Measurements from ENCODE around the gene ZNF658. TPM values are rescaled to one million over a fixed set of nuclear protein-coding genes. Genes with fewer than 3 reads are reported as not detected.

ZNF658 gene
- 18.3 TPM for total RNA-seq

DNA sequence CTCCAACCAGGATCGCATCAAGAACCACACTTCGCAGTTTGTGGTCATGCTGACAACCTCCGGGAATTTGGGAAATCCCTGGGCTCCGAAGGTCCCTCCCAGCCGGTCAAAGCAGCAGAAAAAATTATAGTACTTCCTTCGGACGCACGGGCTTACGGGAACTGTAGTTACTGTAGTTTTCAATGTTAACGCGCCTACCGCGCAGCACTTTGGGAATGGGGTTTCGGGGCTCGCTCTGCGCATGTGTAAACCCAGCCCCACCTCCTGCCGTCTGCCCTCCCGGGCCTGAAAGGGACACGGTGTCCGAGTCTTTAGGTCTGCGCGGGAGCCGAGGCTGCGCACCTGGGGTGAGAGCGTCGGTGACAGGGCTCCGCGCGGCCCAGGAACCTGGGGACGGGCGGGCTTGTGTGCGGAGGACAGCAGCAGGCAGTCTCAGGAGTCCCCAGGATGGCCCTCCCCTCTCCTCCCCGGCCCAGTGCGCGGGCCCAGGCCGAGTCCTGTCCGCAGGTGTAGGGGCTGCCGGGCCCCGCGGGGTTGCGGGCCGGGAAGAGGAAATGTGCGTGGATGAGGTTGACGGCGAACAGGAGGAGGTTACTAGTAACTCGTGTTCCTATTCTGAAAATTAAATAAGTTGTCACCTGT lies at the start of gene ZNF658:
Gene ZNF658, plus strand, starts transcription at position 236 of the 642 bp plus-strand sequence. CDS start 2,837 bp downstream, outside the sequence.

Other genes with a start within 250 kb of the ZNF658 start
- gene SPATA31A3, start 91.8 kb downstream of the ZNF658 start, total RNA-seq: not detected

Data from camera-type eye (tissue), 1 donor.